Activated CD4-positive, alpha-beta T cell treated with anti-CD3 and anti-CD28 coated beads, Interleukin-2, Interleukin-4, amounts not matched to agents 100 ng/mL and 50 ng/mL, durations not matched to agents 16 hours and 8 hours (primary cell): Measurements from ENCODE around the gene RMI2.

Source experiments
- DNase-seq: peaks from one replicate; pipeline ENCODE4 v3.0.0-alpha.2; 2020; ENCODE audit warnings: low spot score

The RMI2 gene

DNA sequence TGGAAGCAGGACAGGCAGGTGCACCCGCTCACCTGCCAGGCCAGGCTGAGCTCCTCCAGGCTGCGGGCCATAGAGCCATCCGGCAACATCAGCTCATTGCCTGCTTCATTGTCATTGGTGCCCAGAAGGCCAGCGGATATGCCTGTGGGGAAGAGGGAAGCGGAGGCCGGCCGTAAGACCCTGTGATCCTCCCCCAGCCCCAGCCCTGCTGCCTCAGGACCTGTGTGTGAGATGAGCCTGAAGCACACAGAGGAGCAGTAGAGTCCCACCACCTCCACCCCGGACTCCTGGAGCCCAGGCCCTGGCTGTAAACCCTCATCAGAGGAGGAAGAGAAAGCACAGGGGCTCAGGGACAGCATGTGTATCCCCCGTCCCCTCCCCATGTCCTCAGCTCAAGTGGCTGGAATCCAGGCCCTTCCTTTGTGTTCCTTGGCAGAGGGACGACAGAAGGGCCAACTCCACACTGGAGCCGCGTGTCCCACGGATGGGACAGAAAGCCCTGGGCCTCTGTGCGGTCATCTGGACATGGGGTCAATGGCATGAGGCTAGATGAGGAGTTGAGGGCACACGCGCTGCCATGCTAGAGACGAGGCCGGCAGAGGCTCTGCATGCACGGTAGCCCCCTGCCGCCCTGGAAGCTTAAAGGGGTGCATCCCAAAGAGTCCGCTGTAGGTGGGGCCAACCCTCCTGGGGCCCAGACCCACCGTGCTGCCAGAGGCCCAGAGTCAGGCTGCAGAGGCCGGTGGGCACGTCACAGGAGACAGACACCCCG, 39.1 kb downstream of the RMI2 start:
- DNase-seq, result no peak

DNA sequence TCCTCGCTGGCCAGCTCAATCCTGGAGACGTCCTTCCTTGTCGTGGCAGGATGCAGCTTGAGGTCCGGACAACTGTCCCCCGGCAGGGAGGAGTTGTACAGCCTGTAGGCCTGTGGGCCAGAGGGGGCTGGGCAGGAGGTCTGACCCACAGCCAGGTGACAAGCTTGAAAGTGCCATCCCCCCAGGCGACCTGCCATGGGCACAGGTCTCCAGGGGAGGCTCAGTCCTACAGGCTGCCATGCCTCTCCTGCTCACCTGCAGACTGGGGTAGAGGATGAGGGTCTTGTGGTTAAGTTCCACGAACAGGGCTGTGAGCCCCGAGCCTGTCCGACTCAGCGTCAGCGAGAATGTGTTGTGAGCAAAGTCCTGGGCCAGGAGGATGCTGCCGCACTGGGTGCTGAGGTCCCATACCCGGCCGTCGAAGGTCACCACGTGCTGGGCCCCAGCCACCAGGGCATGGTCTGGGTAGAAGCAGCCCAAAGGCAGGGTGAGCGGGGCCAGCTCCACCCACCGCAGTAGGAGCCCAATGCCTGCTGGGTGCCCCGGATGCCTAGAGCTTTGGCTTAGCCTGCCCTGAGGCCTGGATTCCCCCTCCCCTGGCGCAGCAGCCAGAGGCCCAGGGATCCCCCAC, 39.8 kb downstream of the RMI2 start:
- DNase-seq, result no peak

DNA sequence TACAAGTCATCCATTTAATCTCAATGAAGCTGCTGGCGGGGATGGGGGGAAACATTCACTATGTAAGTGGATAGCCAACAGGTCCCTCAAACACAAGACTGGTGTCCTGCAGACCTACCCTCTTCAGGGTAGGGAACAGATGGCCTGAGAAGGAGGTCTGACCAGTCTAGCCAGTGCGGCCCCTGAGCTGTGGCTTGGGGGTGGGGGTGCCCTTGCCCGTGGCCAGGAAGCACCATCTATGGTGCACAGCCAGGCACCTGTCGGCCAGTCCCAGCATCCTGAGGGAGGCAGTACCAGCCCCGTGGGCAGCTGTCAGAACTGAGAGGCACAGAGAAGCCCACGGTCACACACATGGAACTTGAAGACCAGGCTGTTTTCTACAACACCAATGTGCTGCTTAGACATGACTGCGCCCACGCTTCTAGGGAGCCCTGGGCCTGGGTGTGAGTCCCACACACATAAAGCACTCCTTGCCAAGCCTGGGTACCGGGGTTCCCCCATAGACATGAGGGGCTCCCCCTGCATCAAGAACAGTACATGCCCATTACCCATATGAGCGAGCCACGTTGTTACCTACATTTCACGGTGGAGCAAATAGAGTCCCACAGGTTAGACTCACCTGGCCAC, 40.9 kb downstream of the RMI2 start:
- DNase-seq, result no peak

DNA sequence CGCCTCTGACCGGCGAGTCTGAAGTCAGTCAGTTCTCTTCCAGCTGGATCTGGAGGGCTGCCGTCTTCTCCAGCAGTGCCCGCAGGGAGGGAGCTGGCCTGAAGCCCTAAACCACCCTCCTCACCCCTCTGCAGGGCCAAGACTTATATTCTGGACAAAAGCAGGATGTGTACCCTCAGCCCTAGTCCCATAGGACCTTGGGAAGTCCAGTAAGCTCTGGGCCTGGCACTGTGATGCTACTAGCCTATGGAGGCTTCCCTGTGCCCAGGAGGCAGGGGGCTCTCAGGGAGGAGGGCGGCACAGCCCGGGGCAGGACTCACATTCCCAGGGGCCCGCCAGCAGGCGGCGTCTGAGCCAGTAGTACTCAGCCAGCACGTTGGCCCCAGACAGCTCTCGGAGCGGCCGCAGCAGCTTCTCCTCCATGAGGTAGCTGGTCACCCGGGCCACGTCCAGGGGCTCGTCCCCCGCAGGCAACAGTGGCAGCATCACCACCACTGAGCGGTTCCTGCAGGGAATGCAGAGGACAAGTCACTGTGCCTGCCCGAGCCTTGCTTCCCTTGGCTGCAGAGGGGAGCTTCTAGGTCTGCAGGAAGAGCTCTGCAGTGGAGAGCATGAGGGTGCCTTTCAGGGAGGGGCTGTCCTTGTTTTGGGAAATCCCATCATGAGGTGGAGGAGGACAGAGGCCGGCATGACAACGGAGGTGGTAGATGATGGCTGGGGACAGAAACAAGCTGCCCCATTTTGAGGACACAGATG, 41.7 kb downstream of the RMI2 start:
- DNase-seq, result no peak

DNA sequence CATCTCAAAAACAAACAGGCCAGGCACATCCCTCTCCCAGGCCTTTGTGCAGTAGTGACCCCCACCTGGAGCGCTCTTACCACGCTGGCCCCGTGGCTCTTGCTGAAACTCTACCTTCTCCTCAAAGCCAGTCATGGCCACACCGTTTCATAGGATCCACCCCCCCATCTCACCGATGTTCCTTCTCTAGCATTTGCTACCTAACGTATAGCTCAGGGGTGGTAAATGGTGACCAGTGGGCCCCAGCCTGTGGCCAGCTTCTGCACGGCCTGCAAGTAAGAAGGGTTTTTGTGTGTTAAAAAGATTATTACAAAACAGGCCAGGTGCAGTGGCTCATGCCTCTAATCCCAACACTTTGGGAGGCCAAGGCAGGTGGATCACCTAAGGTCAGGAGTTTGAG, 43.8 kb downstream of the RMI2 start:
- no peak for DNase-seq

DNA sequence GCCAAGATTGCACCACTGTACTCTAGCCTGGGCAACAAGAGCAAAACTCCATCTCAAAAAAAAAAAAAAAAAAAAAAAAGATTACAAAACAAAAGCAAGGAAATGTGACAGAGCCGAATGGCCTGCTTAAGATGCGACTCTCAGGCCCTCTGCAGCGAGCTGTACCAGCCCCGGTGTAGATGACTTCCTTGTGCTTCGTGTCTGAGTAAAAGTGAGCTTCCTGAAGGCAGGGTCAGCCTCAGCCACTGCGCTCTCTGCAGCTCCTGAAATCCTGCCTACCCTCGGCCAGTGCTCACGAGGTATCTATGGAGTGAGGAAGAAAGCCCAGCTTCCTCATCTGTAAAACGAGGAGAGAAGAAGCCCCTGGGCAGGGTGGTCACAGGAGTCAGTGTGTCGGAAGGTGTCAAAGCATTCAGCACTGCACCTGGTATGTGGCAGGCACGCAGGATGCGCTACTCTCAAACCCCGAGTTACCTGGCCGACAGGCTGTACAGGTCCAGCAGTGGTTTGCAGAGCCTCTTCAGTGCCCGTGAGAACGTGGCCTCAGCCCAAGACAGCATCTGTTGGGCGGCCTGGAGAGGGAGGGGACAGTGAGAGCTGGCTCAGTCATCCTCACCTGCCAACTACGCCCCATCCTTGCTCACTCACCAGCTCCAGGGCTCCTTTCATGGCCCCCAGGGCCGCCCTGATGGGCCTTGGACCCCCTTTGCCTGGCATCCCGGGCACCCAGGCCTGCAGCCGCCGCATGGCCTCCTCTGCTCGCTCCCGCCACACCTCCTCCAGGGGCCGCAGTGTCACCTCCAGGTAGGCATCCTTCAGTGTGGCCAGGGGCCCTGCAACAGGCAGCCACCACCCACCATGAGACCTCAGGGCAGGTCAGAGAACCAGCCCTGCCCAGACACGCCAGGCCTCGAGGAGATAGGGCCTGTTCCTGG, 44.6 kb downstream of the RMI2 start:
- peak; percentile 9 for DNase-seq

DNA sequence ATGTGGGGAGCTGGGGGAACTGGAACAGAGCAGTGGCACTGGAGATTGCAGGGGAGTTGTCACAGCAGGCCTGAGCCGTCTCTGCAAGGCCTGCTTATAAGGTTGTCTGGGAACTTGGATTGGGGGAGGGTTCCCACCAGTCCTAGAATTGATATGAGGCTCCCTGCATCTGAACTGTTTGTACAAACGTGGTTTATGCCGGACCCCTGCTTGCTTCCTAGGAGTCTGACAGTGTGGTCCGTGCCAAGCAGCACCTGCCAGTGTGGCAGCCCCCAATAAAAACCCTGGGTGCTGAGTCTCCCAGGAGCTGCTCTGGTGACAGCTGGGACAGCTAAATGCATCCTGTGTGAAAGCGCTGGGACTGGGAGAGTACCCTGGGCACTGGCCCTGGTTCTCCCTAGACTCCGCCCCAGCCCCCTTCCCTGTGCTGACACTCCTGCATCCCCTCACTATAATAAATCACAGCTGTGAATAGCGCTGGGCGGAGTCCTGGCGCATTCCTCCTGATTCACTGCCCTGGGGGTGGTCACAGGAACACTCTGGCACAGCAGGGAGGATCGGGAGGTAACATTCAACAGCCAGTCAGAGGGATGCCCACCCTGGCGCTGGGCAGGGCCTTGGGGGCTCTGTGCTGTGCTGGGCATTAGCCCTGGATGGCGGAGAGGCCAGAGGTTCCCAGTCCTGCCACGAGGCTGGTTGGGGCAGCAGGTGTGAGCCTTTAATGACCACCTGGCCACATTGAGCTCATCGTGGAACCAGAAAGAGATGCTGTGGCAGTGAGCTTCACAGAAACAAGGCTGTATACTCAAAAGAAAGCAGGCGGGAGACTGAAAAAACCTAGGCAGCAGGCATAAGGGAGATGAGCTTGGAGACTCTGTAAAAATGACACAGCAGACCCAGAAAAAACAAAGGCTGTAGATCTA, 45.6 kb downstream of the RMI2 start:
- DNase-seq, result no peak

DNA sequence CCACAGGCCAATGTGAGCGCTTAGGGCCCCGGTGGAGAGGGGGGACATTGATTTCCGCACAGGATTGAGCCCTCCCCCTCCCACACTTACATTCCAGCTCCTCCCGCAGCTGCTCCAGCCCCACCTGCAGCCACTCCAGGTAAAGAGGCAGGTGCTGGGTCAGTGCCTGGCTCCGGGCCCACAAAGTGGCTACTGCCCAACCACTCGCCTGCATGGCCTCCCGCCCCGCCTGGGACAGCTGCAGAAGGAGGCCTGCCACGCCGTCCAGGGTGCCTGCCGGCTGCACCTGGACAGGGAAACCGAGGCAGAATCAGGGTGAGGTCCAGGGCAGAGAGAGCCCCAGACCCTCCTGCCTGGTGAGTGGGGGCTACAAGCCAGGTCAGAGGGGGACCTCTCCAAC, 46.3 kb downstream of the RMI2 start:
- no peak for DNase-seq

DNA sequence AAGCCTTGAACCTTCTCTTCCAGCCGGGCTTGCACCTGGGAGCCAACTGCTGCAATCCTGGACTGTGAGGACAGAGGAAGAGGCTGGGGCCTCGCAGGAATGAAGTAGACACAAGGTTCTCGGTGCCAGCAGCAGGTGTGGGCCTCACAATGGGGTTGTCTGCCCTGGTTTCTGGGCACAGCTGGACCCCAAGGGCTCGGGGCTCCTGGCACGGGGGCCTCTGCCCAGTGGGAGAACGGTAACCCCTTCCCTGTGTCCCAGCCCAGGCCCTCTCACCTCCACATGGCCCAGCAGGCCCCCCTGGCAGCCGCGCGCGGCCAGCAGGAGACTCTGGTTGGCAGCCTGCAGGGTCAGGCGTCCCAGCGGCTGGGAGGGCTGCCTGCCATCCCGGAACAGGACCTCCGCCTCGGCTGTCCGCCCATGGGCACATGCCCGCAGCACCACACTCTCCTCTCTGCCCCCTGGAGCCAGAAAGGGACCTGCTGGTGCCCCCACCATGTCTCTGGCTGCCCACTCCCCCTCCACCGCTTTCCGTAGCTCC, 46.9 kb downstream of the RMI2 start:
- DNase-seq, result no peak

DNA sequence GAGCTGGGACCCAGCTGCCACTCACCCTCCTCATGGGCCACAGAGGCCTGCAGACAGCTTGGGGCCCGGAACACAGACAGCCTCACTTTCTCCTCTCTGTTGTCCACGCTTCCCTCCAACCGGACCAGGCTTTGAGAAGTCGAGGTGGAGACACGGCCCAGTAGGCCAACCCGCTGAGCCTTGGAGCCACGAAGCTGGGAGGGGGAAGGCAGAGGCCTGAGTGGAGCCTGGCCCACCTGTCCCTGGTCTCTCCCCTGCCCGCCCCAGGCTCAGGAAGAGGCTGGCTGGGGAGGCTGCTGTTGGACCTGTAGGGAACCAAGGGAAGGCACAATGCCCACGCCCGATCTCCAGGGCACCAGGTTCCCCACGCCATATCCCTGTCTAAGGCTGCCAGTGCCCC, 48.1 kb downstream of the RMI2 start:
- no peak for DNase-seq

DNA sequence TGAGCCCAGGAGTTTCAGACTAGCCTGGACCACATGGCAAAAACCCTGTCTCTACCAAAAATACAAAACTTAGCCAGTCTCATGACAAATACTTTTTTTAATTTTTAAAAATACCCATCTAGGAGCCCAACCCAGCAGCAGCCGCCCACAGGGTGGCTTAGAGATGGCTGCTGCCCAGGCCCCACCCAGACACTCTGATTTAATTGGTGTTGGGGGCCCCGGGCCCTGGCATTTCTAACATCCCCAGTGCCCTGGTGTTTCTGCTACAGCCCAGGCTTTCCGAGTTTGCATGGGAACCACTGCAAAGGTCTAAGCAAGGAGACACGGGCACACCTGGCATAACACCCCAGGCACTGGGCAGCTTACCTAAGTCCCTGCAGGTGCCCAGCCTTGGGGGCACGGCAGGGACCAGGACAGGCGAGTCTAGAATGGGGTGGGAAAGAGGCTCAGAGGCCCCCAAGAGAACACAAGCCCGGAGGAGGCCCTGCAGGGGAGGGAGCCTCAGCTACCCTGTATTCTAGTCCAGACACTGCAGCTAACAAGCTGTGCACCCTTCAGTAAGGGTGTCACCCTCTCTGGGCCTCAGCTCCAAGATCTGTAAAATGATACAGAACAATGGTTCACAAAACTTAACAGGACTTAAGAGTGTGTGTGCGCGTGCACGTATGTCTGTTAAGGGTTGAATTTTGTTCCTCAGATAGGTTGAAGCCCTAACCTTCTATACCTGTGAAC, 48.8 kb downstream of the RMI2 start:
- DNase-seq, result no peak

DNA sequence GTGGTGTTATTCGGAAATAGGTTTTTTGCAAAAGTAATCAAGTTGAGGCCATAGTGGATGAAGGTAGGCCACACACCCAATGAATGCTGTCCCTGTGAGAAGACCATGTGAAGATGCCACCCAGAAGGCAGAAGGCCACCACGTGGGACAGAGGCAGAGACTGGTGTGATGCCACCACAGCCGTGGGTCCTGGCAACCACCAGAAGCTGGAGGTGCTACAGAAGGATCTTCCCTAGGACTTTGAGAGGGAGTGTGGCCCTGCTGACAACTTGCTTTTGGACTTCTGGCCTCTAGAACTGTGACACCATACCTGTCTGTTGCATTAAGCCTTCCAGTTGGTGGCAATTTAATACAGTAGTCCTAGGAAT, 49.3 kb downstream of the RMI2 start:
- DNase-seq, result no peak

DNA sequence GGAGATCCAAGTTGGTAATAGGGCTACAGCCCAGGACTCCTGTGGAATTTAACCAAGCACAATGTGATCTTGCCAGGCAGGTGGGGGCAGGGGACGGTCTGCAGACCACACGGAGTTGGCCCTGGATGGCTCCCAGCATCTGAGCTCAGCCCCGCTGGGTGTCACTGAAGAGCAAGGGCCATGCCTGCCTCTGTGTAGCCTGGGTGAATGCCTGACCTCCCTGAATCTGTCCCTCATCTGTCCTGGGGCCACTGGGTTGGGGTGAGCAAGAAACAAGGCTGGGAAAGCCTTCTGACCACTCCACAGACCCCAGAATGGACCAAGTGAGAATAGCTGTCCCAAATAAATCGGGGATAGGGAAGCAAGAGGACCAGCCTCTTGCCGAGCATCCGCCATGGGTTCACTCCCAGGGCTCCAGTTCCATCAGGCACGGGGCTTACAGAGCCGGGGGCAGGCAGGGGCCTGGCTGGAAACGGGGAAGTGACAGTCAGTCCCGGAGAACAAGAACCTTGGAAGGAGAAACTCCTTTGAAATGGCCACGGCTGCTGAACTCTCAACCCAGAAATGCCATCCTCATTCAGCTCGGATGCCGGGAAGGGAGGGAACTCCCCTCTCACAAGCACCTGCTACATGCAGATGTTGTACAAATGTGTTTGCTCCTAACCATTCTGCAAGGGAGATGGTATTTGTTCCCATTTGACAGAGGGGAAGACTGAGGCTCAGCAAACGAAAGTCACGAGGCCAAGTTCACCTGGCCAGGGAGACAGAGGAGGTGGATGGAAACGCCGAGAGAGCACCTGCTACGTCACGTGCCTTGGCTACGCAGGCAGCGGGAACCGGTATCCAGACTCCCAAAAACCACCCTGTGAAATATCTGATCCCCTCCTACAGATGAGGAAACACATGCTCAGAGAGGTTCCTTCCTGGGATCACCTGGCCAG, 50.0 kb downstream of the RMI2 start:
- no peak for DNase-seq

DNA sequence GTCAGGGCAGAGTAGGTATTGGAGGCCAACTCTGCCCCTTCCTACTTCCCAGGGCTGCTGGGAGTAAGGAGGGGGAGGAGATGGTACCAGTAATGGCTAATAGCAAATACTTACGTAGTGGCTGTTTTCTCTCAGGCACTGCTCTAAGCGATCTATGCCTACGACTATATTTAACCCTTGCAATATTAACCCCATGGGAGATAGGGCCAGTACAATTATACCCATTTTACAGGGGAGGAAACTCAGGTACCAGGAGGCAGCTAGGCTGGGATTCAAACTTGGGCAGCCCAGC, 50.6 kb downstream of the RMI2 start:
- DNase-seq, result no peak

DNA sequence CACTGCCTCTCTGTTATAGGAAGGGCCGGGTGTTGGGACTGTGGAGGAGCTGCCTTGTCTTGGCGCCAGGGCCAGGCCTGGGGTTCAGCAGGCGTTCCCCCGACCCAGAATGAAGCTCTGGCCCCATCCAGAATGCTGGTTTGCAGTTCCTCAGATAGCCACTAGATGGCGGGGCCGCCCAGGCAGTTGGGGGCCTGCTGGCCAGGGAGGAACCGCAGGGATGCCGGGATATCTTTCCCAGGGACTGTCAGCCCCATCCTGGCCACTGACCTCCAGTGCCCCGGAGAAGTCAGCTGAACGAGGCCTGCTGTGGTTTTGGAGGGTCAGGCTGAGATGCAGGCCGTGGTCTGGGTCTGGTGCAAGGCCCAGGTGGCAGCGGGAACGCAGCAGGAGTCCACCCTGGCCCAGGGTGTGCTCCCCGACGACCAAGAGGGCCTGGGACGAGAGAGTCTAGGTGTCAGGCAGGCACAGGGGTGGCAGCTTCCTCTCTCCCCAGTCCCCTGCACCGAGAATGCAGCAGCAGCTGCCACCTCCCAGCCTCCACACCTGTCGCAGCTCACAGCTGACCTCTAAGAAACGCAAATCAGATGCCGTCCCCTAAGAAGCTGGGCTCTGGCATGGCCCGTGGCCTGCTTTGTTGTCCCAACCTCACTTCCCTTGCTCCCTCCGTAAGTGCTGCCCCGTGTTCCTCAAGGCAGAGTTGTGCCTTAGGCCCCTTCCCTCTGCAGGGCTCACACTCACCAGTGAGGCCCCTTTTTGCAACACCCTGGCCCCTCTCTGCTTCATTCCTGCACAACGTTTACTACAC, 51.2 kb downstream of the RMI2 start:
- DNase-seq, result peak; percentile 65

DNA sequence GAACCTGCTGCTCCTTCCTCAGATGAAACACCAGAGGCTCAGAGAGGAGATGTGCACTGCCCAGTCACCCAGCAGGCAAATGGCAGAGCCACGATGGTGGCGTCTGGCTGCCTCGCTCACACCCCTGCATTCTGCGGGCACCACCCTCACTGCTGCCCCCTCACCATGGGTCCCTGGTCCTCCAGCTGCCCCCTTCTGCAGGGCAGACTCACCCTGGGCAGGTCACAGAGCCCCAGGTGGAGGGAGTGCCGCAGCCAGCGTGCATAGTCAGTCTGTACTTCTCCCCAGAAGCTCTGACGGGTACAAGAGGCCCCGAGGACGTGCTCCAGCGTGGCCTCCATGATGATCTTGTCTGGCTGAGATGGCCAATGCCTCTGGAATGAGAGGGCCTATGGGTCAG, 52.9 kb downstream of the RMI2 start:
- no peak for DNase-seq

DNA sequence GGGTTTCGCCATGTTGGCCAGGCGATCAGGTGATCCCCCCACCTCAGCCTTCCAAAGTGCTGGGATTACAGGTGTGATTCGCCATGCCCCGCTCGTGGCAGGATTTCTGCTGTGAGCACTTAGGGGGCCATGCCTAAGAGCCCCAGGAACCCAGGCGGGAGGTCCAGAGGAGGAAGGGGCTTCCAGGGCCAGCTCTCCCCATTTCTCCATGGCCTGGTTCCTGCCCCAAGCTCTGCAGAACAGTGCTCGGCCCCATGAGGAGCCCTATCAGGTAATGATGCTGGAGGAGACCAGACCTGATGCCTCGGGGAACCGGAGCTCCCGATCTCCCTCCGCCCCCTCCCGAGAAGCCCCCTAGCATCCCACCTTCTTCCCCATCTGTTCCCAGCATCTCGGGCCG, 53.6 kb downstream of the RMI2 start:
- DNase-seq, result no peak
